ENCODE measurements around the gene TRNAU1AP.
"Not testable (repeated sequence)": the region's sequence is repeated elsewhere in the genome, so short reads cannot be mapped to it uniquely, and the experiment has no call there.

The TRNAU1AP gene

DNA sequence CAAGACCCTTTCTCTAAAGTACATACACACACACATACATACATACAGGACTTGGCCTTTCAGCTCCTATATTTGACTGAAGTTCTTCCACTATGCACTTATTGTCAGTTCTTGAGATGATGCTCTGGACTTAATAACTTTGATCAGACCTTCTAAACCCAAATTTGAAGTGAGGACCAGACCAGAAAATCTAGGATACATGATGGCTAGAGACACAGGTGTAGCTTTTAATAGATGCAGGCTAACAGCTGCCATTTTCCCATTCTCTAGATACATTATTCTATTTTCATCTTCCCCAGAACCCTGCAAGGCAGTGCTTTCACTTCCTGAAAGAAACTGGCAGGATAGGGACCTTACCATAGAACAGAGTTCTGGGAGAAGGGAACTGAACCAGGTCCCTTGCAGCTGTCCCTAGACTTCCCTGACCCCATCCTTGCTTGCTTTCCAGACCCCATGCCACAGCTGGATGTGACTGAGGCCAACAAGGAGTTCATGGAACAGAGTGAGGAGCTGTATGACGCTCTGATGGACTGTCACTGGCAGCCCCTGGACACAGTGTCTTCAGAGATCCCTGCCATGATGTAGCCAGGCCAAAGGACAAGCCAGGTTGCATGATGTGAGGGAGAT, 24.3 kb downstream of the TRNAU1AP start:
- no peak for DNase-seq (ENCODE audit: low read depth in 2 of 2)

DNA sequence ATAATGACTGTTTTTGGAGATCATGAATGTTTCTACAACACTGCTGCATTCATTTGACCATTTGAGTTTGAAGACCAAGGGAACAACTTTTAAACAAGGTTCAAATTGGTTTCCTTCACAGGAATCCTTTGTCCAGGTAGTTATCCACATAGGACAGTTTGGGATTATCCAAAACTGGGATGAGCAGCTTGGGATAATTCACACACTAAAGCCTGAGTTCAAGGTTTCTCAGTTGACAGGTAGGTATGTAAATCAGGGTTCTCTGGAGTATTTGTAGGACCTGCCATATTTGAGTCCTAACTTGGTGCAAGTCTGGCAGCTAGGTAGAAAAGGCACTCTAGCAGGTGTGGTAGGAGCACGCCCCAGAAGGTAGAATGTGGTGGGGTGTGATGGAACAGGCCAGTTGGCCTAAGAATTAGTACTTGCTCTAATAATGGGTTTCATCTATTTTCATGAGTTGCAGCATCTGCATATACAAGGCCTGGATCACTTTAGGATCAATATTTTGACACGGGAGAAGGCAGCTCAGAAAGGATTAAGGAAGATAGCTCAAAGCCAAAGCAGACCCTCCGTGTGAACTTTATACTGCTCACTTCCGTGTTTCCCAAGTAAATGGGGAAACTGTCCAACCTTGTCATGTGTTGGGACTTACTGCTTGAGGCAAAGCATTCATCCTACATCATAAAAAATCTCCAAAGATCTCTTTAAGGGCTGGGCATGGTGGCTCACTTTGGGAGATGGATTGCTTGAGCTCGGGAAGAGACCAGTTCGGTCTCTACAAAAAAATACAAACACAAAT, 25.1 kb downstream of the TRNAU1AP start:
- no peak for DNase-seq (ENCODE audit: low read depth in 2 of 2)

GRCh38 chr1:28578696-28579218, 25.9 kb downstream of the TRNAU1AP start:
- no peak for DNase-seq (ENCODE audit: low read depth in 2 of 2)

DNA sequence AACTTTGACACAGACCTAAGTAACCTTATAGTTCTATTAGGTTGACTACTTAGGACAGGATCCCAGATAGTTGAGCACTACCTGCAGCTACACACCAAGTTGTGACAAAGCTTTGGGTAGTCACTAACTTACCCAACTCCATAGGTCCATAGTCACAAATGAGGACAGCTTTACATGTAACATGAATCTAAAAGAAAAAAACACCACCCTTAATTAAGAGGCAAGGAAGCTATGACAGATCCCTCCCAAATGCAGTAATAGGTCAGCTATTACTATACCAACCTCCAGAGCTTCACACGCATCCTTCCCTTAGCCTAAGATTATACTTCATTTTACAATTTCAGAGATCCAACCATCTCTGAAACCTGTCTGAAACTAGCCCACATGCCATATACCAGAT, 26.5 kb downstream of the TRNAU1AP start:
- no peak for DNase-seq (ENCODE audit: low read depth in 2 of 2)

- peak in 1 of 2 donors; percentile 34 for DNase-seq (ENCODE audit: low read depth in 2 of 2)
Measured at GRCh38 chr1:28580722-28581530, 28.0 kb downstream of the TRNAU1AP start.

GRCh38 chr1:28581531-28582247, 28.8 kb downstream of the TRNAU1AP start:
- DNase-seq (ENCODE audit: low read depth in 2 of 2) = peak; percentile 87 to 88

GRCh38 chr1:28582248-28582615, 29.3 kb downstream of the TRNAU1AP start:
- DNase-seq (ENCODE audit: low read depth in 2 of 2) = no peak

- DNase-seq (ENCODE audit: low read depth in 2 of 2) = not testable (repeated sequence)
Measured at GRCh38 chr1:28586585-28587391, 33.9 kb downstream of the TRNAU1AP start.

DNA sequence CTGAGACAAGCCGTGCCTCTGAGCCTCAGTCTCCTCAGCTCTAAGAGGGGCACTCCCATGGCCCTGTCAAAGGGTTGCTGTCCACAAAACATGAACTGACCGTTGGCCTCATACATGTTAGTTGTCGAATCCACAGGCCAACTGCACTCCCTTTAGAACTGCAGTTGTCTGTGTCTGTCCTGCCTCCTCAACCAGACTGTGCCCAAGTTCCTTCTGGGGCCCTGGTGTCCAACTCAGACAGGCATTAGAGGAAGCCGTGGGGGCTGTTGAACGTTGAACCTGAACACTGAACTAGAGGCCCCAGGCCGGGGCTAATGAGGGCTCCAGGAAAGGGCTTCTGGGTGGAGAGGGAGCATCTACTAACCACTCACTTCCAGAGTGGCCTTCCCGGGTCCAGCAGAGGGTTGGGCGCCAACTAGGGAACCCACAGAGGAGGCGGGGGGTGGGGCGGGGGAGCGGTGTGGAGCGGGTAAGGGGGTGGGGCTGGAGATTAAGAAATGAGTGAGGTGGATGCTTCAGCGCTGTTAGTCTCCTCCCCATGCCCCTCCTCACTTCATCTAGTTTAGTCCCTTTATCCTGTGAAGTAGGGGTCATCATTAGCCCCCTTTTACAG, 38.9 kb downstream of the TRNAU1AP start, which contains the start of gene RAB42:
Gene RAB42 (plus strand): TSS at position 558 of the 613 bp plus-strand sequence. CDS start 247 bp downstream, outside the sequence.
- DNase-seq (ENCODE audit: low read depth in 2 of 2) = no peak

GRCh38 chr1:28592321-28593071, 39.6 kb downstream of the TRNAU1AP start:
- DNase-seq (ENCODE audit: low read depth in 2 of 2) = no peak

DNA sequence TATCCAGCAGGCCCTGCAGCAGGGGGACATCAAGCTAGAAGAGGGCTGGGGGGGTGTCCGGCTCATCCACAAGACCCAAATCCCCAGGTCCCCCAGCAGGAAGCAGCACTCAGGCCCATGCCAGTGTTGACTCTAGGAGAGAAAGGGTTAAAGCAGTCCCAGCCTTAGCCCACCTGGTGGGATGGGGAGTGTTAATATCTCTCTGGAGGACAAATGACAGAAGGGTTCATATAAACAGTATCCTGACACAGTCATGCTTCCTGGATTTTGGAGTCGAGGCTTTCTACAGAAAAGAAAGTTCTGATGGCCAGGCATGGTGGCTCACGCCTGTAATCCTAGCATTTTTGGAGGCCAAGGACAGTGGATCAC, 41.1 kb downstream of the TRNAU1AP start:
- DNase-seq (ENCODE audit: low read depth in 2 of 2) = not testable (repeated sequence)

DNA sequence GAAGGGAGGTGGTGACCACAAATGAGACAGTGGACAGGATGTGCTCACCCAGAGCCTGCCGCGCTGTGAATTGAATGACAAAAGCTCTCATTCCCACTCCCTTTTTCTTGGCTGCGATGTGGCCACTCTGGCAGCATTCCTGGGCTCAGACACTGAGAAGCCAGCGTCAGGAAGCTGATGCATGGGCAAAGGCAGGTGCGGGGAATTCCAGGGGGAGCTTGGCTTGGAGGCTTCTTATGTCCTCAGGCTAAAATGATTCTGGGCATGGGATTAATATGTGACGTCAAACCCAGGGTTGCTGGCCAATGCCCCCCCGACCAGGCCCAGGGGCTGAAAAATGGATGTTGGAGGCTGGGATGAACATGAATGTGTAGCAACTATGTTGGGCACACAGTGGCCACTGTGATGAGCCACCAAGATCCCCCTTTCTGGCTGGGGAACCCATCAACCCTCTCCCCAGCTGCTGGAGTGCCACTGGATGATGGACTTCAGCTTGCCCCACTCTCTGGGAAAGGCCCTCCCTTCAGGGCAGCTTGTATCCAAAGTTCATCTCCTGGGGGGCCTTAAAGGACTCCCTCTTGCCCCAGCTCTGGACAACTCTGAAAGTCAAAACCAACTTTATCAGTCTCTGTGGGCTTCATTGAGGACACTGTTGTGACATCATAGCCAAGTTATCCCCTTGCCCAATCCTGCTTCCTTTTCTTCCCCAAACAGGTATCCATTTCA, 42.0 kb downstream of the TRNAU1AP start:
- not testable (repeated sequence) for DNase-seq (ENCODE audit: low read depth in 2 of 2)

DNA sequence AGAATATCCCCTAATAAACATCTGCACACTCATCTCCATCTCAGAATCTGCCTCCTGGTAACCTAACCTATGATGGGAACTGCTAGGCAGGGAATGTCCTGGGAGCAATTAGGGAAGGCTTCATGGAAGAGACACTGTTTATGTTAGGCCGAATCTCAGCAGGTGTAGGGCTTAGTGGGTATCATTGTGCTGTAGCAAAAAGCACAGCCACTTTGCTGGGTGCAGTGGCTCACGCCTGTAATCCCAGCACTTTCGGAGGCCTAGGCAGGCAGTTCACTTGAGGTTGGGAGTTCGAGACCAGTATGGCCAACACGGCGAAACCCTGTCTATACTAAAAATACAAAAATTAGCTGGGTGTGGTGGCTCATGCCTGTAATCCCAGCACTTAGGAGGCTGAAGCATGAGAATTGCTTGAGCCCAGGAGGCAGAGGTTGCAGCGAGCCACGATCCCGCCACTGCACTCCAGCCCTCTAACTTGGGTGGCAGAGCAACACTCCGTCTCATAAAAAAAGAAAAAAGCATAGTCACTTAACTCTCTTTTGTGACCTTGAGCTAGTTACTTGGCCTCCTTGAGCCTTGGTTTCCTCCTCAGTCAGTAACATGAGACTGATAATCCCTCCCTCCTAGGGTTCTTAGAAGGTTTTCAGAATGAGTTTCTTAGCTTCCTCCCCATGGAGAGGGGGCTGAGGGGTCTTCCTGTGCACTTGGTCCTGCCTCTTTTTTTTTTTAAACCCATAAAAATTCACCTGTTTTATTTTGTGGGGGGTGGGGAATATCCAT, 42.7 kb downstream of the TRNAU1AP start:
- no peak for DNase-seq (ENCODE audit: low read depth in 2 of 2)

DNA sequence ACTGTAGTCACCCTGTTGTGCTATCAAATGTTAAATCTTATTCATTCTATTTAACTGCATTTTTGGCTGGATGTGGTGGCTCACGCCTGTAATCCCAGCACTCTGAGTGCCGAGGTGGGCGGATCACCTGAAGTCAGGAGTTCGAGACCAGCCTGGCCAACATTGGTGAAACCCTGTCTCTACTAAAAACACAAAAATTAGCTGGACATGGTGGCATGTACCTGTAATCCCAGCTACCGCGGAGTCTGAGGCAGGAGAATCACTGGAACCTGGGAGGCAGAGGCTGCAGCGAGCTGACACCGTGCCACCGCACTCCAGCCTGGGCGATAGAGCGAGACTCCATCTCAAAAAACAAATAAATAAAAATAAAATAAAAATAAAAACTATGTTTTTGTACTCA, 43.4 kb downstream of the TRNAU1AP start:
- not testable (repeated sequence) for DNase-seq (ENCODE audit: low read depth in 2 of 2)

- no peak for DNase-seq (ENCODE audit: low read depth in 2 of 2)
Measured at GRCh38 chr1:28601696-28602095, 48.8 kb downstream of the TRNAU1AP start.

DNA sequence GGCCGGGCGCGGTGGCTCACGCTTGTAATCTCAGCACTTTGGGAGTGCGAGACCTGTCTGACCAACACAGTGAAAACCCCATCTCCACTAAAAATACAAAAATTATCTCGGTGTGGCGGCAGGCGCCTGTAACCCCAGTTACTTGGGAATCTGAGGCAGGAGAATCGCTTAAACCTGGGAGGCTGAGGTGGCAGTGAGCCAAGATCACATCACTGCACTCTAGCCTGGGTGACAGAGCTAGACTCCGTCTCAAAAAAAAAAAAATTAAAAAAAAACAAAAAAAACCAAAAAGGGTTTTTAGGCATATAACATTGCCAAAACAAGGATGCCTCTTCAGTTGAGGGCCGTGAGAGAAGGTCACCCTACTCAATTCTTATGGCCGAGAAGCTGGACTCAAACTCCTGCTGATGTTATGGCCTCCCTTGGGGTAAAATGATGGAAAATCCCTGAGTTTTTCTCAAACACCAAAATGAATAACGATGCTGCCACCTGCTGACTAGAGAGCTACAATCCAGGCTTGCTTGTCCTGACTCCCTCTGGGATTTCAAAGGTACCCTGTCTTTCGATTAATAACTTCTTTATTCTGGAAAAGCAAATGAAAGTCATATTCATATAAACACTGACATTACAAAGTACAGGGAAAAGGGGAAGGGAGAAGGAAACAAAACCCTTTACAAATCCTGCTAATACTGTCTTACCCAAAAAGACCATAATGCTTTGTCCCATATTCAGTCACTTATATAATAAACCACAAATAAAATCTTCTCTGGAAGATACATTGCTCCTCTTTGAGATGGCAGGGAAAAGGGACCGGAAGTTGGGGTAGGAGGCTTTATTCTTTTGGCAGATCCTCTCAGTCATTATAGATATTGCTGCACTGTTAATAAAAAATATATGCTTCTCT, 49.9 kb downstream of the TRNAU1AP start:
- DNase-seq (ENCODE audit: low read depth in 2 of 2) = no peak

GRCh38 chr1:28604411-28604810, 51.5 kb downstream of the TRNAU1AP start:
- DNase-seq (ENCODE audit: low read depth in 2 of 2) = no peak

All from stimulated activated CD8-positive, alpha-beta memory T cell treated with anti-CD3 and anti-CD28 coated beads, Interleukin-2, amount 100 ng/mL, for 1 hour (primary cell).